H9 (cell line): ENCODE data around the gene CFAP46. TPM values are rescaled to one million over a fixed set of nuclear protein-coding genes. Genes with fewer than 3 reads are reported as not detected.

Source experiments
- DNase-seq: peaks from one replicate; pipeline ENCODE4 v3.0.0-alpha.2; 2017
- H2AFZ ChIP-seq: one replicate; pipeline ENCODE4 v1.6.1; 2013; ENCODE audit warnings: mild to moderate bottlenecking, low read length, control low read depth, moderate library complexity
- H2AK5ac ChIP-seq: 2 replicates; pipeline ENCODE4 v1.6.1; 2013; ENCODE audit warnings: low read length, control low read depth, mixed read lengths; ENCODE audit not compliant: insufficient read length
- H2BK120ac ChIP-seq: one replicate; pipeline ENCODE4 v1.6.1; 2013; ENCODE audit warnings: low read depth, mild to moderate bottlenecking, low read length, control low read depth, inconsistent platforms; ENCODE audit not compliant: poor library complexity, severe bottlenecking
- H2BK12ac ChIP-seq: 2 replicates; pipeline ENCODE4 v1.6.1; 2013; ENCODE audit warnings: low read length, control low read depth, mixed read lengths, low read depth; ENCODE audit not compliant: insufficient read length
- H2BK15ac ChIP-seq: 2 replicates; pipeline ENCODE4 v1.6.1; 2013; ENCODE audit warnings: low read depth, low read length, control low read depth
- H2BK20ac ChIP-seq: one replicate; pipeline ENCODE4 v1.6.1; 2013; ENCODE audit warnings: low read depth, mild to moderate bottlenecking, low read length, control low read depth, inconsistent platforms; ENCODE audit not compliant: poor library complexity, severe bottlenecking
- H2BK5ac ChIP-seq: 2 replicates; pipeline ENCODE4 v1.6.1; 2013; ENCODE audit warnings: low read length, control low read depth, mixed read lengths; ENCODE audit not compliant: insufficient read length
- H3K14ac ChIP-seq: 2 replicates; pipeline ENCODE4 v1.6.1; 2013; ENCODE audit warnings: low read length, control low read depth; ENCODE audit not compliant: insufficient read depth
- H3K18ac ChIP-seq: 2 replicates; pipeline ENCODE4 v1.6.1; 2013; ENCODE audit warnings: low read depth, mild to moderate bottlenecking, mixed read lengths, low read length, control low read depth; ENCODE audit not compliant: insufficient read length
- H3K23ac ChIP-seq: 2 replicates; pipeline ENCODE4 v1.6.1; 2013; ENCODE audit warnings: low read length, control low read depth, mixed read lengths, low read depth; ENCODE audit not compliant: insufficient read length
- H3K23me2 ChIP-seq: 2 replicates; pipeline ENCODE4 v1.6.1; 2013; ENCODE audit warnings: low read depth, mild to moderate bottlenecking, mixed read lengths, low read length, control low read depth; ENCODE audit not compliant: insufficient read length, poor library complexity, severe bottlenecking
- H3K27ac ChIP-seq: 2 replicates; pipeline ENCODE4 v1.5.1; 2013; ENCODE audit warnings: low read length, control low read depth, mixed read lengths, low read depth; ENCODE audit not compliant: insufficient read length
- H3K27me3 ChIP-seq: 2 replicates; pipeline ENCODE4 v1.6.1; 2013; ENCODE audit warnings: low read length, control low read depth, inconsistent platforms; ENCODE audit not compliant: insufficient read depth
- H3K4ac ChIP-seq: 2 replicates; pipeline ENCODE4 v1.6.1; 2013; ENCODE audit warnings: low read depth, mild to moderate bottlenecking, control low read depth, inconsistent platforms, low read length, moderate library complexity
- H3K4me1 ChIP-seq: 2 replicates; pipeline ENCODE4 v1.6.1; 2013; ENCODE audit warnings: low read length, control low read depth, inconsistent platforms; ENCODE audit not compliant: insufficient read depth
- H3K4me2 ChIP-seq: 2 replicates; pipeline ENCODE4 v1.6.1; 2013; ENCODE audit warnings: low read length, control low read depth, mixed read lengths; ENCODE audit not compliant: insufficient read length, insufficient read depth
- H3K56ac ChIP-seq: 2 replicates; pipeline ENCODE4 v1.6.1; 2013; ENCODE audit warnings: low read depth, mild to moderate bottlenecking, mixed read lengths, low read length, control low read depth; ENCODE audit not compliant: insufficient read length
- H3K79me1 ChIP-seq: 2 replicates; pipeline ENCODE4 v1.6.1; 2013; ENCODE audit warnings: low read depth, mild to moderate bottlenecking, moderate library complexity, low read length, control low read depth, inconsistent platforms; ENCODE audit not compliant: insufficient read depth, poor library complexity, severe bottlenecking
- H3K79me2 ChIP-seq: 2 replicates; pipeline ENCODE4 v1.6.1; 2013; ENCODE audit warnings: low read length, control low read depth, inconsistent platforms; ENCODE audit not compliant: insufficient read depth
- H3K9ac ChIP-seq: 2 replicates; pipeline ENCODE4 v1.6.1; 2013; ENCODE audit warnings: low read length, control low read depth, mixed read lengths; ENCODE audit not compliant: insufficient read length; ENCODE audit errors: extremely low read depth
- H3K9me3 ChIP-seq: one replicate; pipeline ENCODE4 v1.6.1; 2013; ENCODE audit warnings: low read depth, low read length, inconsistent platforms; ENCODE audit not compliant: control insufficient read depth
- H3T11ph ChIP-seq: one replicate; pipeline ENCODE4 v1.6.1; 2013; ENCODE audit warnings: mild to moderate bottlenecking, low read length, control low read depth, inconsistent platforms
- H4K20me1 ChIP-seq: one replicate; pipeline ENCODE4 v1.6.1; 2013; ENCODE audit not compliant: control insufficient read depth, insufficient read length, insufficient read depth
- H4K5ac ChIP-seq: 2 replicates; pipeline ENCODE4 v1.6.1; 2013; ENCODE audit warnings: low read depth, mild to moderate bottlenecking, mixed read lengths, low read length, control low read depth; ENCODE audit not compliant: insufficient read length
- H4K8ac ChIP-seq: replicated peaks from 2 replicates; pipeline ENCODE4 v1.6.1; 2013; ENCODE audit warnings: low read length, control low read depth, mixed read lengths, low read depth; ENCODE audit not compliant: insufficient read length
- H4K91ac ChIP-seq: 2 replicates; pipeline ENCODE4 v1.6.1; 2013; ENCODE audit warnings: low read depth, mild to moderate bottlenecking, moderate library complexity, mixed read lengths, low read length, control low read depth; ENCODE audit not compliant: insufficient read length
- H3K27ac Mint-ChIP-seq, 3 experiments: 2 replicates in 2 of 3; 3 replicates in 1 of 3; pipeline ENCODE4 v1.8.0; 2020 to 2021; ENCODE audit warnings: mixed read lengths in 3 of 3, mild to moderate bottlenecking in 1 of 3, moderate library complexity in 1 of 3
- H3K27me3 Mint-ChIP-seq: 2 replicates; pipeline ENCODE4 v1.8.0; 2021; ENCODE audit warnings: low read depth, mild to moderate bottlenecking, moderate library complexity, mixed read lengths
- H3K36me3 Mint-ChIP-seq, 3 experiments: 2 replicates in 2 of 3; 3 replicates in 1 of 3; pipeline ENCODE4 v1.8.0; 2020 to 2021; ENCODE audit warnings: low read depth in 3 of 3, mixed read lengths in 3 of 3; ENCODE audit not compliant: insufficient read depth in 1 of 3
- H3K4me1 Mint-ChIP-seq, 2 experiments: 2 replicates each; pipeline ENCODE4 v1.8.0; 2020; ENCODE audit warnings: mixed read lengths in 2 of 2
- H3K4me3 Mint-ChIP-seq, 2 experiments: 2 replicates in 1 of 2; 3 replicates in 1 of 2; pipeline ENCODE4 v1.8.0; 2020 to 2021; ENCODE audit warnings: mild to moderate bottlenecking in 2 of 2, mixed read lengths in 2 of 2, moderate library complexity in 1 of 2
- H3K9me3 Mint-ChIP-seq, 2 experiments: 2 replicates in 1 of 2; 3 replicates in 1 of 2; pipeline ENCODE4 v1.8.0; 2020; ENCODE audit warnings: mild to moderate bottlenecking in 2 of 2, mixed read lengths in 2 of 2, moderate library complexity in 1 of 2
- CTCF ChIP-seq: fragments of 200-600 bp; sonication (generic); conservative IDR thresholded peaks from 3 replicates; pipeline ENCODE4 v1.8.0; 2021; ENCODE audit warnings: antibody characterized with exemption, mild to moderate bottlenecking
- WGBS: extraction: QIAGEN DNeasy Blood & Tissue Kit; methylation state at CpG from one replicate; pipeline ENCODE4 v1.1.7; 2013; ENCODE audit warnings: missing lambda C conversion rate, low lambda C conversion rate, mixed read lengths; ENCODE audit not compliant: insufficient read length; ENCODE audit errors: extremely low coverage; 5-methylcytosine and 5-hydroxymethylcytosine counted together
- total RNA-seq: library from RNA; stranded (reverse); gene quantifications from 2 replicates; pipeline ENCODE4 v1.2.1, GENCODE V29; 2021

The CFAP46 gene
- total RNA-seq, 1 experiment from 2014 or later, result 3.1 TPM

- H3K79me1 ChIP-seq, result no peaks in the 10 kb centered on the region
- H2BK20ac ChIP-seq, result no peak overlapping the region
- H4K5ac ChIP-seq, result no peak overlapping the region
- H3T11ph ChIP-seq, result no peak overlapping the region
- no peak overlapping the region for H2BK12ac ChIP-seq
- H3K36me3 Mint-ChIP-seq, result no peaks in the 10 kb centered on the region; a peak in 1 of 7 replicates
- H3K4me1 Mint-ChIP-seq, result peaks cover 0 to 6% of the 10 kb centered on the region in 2 experiments; a peak in 1 of 4 replicates
- no peaks in the 10 kb centered on the region for H3K9me3 ChIP-seq
- H4K20me1 ChIP-seq, result no peaks in the 10 kb centered on the region
- H2AFZ ChIP-seq, result no peak overlapping the region
- no peaks in the 10 kb centered on the region for H3K9me3 Mint-ChIP-seq
- H3K4me1 ChIP-seq, result no peaks in the 10 kb centered on the region
- H4K8ac ChIP-seq, result no peak overlapping the region
- no peak overlapping the region for H3K4me2 ChIP-seq
- H3K9ac ChIP-seq, result no peak overlapping the region
- no peak overlapping the region for H3K23ac ChIP-seq
- no peak overlapping the region for H2BK15ac ChIP-seq
- H3K27ac ChIP-seq, result no peak overlapping the region
- no peak overlapping the region for H2BK120ac ChIP-seq
- H3K18ac ChIP-seq, result no peak overlapping the region
- H3K23me2 ChIP-seq, result no peaks in the 10 kb centered on the region
- H3K79me2 ChIP-seq, result no peaks in the 10 kb centered on the region
- no peak for DNase-seq
- no peak overlapping the region for H3K4me3 Mint-ChIP-seq
- H3K4ac ChIP-seq, result no peak overlapping the region
- no CpG with 5 or more reads among the region's 39 CpGs for WGBS
- no peak overlapping the region for H3K27ac Mint-ChIP-seq
- no peak for TF ChIP-seq CTCF
- H4K91ac ChIP-seq, result no peak overlapping the region
- H2AK5ac ChIP-seq, result no peak overlapping the region
- no peak overlapping the region for H2BK5ac ChIP-seq
- H3K14ac ChIP-seq, result no peak overlapping the region
- H3K27me3 ChIP-seq, result no peaks in the 10 kb centered on the region
- no peak overlapping the region for H3K56ac ChIP-seq
- H3K27me3 Mint-ChIP-seq, result no peaks in the 10 kb centered on the region; the same call in none of the 2 replicates
These were observed 132.1 kb downstream of the CFAP46 start for GRCh38 chr10:132810141-132810806.
